Dendritic cell treated with granulocyte-macrophage colony-stimulating factor and Interleukin-4, amounts not matched to agents 40 ng/mL and 50 ng/mL, for 4 days (primary cell): Measurements from ENCODE around the gene CSGALNACT2.
A peak's percentile ranks its signal among the peaks of the same experiment; 100 is the strongest.

Experiments
- H3K27ac Mint-ChIP-seq: one replicate; pipeline ENCODE4 v1.8.0; 2022; ENCODE audit warnings: mild to moderate bottlenecking, mixed read lengths
- H3K27me3 Mint-ChIP-seq: one replicate; pipeline ENCODE4 v1.8.0; 2022; ENCODE audit warnings: mild to moderate bottlenecking, mixed read lengths
- H3K36me3 Mint-ChIP-seq: one replicate; pipeline ENCODE4 v1.8.0; 2022; ENCODE audit warnings: low read depth, mixed read lengths
- H3K4me1 Mint-ChIP-seq: one replicate; pipeline ENCODE4 v1.8.0; 2022; ENCODE audit warnings: low read depth, mixed read lengths
- H3K4me3 Mint-ChIP-seq: one replicate; pipeline ENCODE4 v1.8.0; 2022; ENCODE audit warnings: mild to moderate bottlenecking, moderate library complexity, mixed read lengths
- H3K9me3 Mint-ChIP-seq: one replicate; pipeline ENCODE4 v1.8.0; 2022; ENCODE audit warnings: mixed read lengths
- intact Hi-C: fragments of 100-400 bp; cut with micrococcal nuclease; formaldehyde crosslinking; loops from one replicate; pipeline ENCODE4 v1.15.0; 2022

The CSGALNACT2 gene

DNA sequence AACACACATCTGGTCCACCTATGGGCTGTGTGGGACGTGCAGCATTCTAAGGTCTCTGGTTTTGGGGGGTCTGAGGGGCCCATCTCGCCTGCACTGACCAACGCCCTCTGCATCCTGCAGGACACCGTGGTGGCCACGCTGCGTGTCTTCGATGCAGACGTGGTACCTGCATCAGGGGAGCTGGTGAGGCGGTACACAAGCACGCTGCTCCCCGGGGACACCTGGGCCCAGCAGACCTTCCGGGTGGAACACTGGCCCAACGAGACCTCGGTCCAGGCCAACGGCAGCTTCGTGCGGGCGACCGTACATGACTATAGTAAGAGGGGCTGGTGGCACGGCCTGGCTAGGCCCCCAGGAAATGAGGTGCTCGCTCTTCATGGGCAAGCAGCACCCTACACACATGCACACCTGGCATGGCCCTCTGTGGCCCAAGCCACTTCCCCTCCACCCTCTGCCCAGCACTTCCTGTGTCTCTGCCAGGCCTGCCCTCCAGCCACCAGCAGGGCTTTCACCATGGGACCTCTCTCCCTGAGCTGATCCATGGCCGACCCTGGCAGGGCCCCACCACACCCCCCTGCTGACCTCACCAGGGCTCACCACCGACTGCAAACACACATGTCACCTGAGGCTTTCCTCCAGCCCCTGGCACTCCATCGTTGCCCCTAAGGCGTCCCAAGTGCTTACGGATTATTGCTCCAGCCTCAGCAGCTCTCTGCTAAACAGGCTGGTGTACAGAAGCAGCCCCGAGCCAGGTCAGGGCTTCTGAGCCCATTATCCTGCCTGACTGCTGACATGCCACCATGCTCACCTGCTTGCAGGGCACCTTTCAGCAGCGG is 31.8 kb upstream of the CSGALNACT2 start:
- peaks cover 53% of the 10 kb centered on the region for H3K4me1 Mint-ChIP-seq
- H3K4me3 Mint-ChIP-seq = no peak overlapping the region
- H3K27ac Mint-ChIP-seq = peak overlapping the region; percentile 75
- peaks cover 37% of the 10 kb centered on the region for H3K27me3 Mint-ChIP-seq
- no peaks in the 10 kb centered on the region for H3K9me3 Mint-ChIP-seq
- no peaks in the 10 kb centered on the region for H3K36me3 Mint-ChIP-seq
- intact Hi-C loops = no loop called here

DNA sequence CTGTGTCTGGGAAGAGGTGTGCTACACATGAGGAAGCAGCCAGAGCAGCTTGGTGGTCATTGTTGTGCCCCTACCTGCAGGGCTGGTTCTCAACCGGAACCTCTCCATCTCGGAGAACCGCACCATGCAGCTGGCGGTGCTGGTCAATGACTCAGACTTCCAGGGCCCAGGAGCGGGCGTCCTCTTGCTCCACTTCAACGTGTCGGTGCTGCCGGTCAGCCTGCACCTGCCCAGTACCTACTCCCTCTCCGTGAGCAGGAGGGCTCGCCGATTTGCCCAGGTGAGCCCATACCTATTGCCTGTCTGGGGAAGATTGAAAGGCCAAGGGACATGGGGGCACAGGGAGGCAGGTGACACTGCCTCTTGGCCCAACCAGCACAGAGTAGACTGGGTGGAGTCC is 29.3 kb upstream of the CSGALNACT2 start:
- Mint-ChIP-seq H3K9me3 (no peaks in the 10 kb centered on the region), H3K27ac (no peak overlapping the region), H3K36me3 (no peaks in the 10 kb centered on the region), H3K4me1 (peaks cover 53% of the 10 kb centered on the region), H3K4me3 (no peak overlapping the region), H3K27me3 (peaks cover 19% of the 10 kb centered on the region)
- intact Hi-C loops = no loop called here

DNA sequence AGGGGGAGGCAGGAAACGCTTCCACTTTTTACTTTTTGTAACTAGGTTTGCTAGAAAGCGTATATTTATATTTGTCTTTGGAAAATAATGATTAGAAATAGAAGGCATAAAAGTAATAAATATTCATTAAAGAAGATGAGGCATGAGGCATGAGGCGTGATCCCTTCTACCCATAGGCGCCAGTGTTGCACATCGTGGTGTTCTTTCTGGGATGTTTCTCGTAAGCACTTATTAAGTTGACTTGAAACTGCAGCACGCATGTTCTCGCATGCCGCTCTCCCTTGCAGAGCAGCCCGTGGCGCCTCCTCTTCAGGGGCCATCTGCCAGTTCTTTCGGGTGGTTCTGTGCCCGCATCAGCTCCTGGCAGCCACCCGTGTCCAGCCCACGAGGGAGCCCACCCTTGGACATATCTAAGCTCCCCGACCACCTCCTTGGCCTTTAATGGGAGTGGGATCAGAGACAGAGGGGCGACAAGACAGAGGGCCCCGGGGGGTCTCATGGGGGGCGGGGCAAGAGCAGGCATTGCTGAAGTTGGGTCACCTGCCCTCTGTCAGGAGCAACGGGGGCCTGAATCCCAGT is 28.5 kb upstream of the CSGALNACT2 start:
- H3K4me3 Mint-ChIP-seq = no peak overlapping the region
- peaks cover 53% of the 10 kb centered on the region for H3K4me1 Mint-ChIP-seq
- intact Hi-C loops = no loop called here
- peak overlapping the region; percentile 84 for H3K27ac Mint-ChIP-seq
- H3K36me3 Mint-ChIP-seq = no peaks in the 10 kb centered on the region
- H3K9me3 Mint-ChIP-seq = no peaks in the 10 kb centered on the region
- H3K27me3 Mint-ChIP-seq = peaks cover 11% of the 10 kb centered on the region

DNA sequence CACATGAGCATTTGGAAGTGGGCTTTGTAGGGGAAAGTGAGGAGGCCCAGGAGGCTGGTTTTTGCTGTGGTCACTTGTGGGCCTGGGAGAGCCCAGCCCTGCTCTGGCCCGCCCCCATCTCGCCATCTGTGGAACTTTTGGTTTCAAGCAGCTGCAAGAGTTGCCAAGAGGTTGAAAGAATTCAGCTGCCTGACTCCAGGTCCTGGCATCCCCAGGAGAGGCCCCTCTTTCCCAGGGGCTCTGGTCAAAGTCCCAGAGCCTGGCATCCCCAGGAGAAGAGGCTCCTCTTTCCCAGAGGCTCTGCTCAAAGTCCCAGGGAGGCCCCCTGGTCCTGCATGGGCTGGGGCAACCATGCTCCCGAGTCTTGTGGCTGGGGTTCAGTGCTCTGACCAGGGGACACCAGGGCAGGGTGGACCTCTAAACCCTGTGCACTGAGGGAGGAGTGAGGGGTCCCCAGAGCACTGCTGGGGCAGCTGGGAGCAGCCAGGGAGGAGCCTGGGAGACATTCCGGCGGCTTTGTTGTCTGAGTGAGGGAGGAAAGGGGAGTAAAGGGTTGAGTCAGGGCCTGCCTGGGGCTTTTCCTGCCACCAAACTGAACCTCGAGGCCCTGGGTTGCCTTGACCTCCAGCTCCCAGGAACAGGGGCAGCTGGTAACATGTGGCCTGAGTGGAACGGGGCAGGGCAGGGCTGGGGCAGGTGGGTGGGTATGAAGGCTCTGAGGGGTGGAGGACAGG is 27.7 kb upstream of the CSGALNACT2 start:
- peak overlapping the region; percentile 84 for H3K27ac Mint-ChIP-seq
- H3K36me3 Mint-ChIP-seq = no peaks in the 10 kb centered on the region
- intact Hi-C loops = no loop called here
- H3K9me3 Mint-ChIP-seq = no peaks in the 10 kb centered on the region
- H3K27me3 Mint-ChIP-seq = peaks cover 5% of the 10 kb centered on the region
- H3K4me1 Mint-ChIP-seq = peaks cover 53% of the 10 kb centered on the region
- H3K4me3 Mint-ChIP-seq = no peak overlapping the region

DNA sequence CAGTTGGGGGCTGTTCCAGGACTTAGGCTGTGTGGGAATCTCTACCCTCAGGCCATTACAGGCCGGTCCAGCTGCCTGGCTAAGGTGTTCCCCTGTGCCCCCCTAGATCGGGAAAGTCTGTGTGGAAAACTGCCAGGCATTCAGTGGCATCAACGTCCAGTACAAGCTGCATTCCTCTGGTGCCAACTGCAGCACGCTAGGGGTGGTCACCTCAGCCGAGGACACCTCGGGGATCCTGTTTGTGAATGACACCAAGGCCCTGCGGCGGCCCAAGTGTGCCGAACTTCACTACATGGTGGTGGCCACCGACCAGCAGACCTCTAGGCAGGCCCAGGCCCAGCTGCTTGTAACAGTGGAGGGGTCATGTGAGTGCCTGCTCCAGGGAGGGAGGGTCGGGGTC is 27.1 kb upstream of the CSGALNACT2 start:
- H3K4me3 Mint-ChIP-seq = no peak overlapping the region
- intact Hi-C loops = no loop called here
- no peaks in the 10 kb centered on the region for H3K9me3 Mint-ChIP-seq
- no peaks in the 10 kb centered on the region for H3K36me3 Mint-ChIP-seq
- H3K27me3 Mint-ChIP-seq = peaks cover 5% of the 10 kb centered on the region
- peaks cover 52% of the 10 kb centered on the region for H3K4me1 Mint-ChIP-seq
- H3K27ac Mint-ChIP-seq = peak overlapping the region; percentile 84

DNA sequence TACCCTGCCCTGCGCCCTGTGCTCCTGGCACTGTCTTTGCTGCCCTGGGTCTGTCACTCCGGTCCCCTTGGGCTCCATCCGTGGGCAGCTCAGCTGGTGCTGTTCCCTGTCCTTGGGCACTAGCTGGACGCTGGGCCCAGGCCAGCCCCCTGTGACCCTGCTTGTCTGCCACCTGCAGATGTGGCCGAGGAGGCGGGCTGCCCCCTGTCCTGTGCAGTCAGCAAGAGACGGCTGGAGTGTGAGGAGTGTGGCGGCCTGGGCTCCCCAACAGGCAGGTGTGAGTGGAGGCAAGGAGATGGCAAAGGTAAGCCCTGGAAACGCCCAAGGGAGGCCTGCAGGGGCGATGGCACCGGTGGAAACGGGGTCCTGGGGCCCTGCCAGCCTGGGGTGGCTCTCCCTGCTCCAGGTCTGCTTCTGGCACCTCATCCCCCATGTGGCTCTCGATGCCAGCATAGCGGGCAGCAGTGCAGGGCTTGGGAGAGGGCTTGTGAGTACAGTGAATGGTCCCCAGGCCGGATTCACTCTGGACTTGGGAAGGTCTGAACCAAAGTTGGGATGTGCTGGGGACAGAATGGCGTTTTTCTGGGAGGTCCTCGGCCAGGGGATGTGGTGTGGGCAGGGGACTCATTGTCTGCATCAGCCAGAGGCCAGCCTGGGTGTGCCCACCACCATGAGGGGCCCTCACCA is 26.2 kb upstream of the CSGALNACT2 start:
- Mint-ChIP-seq H3K27ac (no peak overlapping the region), H3K27me3 (peaks cover 5% of the 10 kb centered on the region), H3K4me1 (peaks cover 44% of the 10 kb centered on the region), H3K4me3 (no peak overlapping the region), H3K9me3 (no peaks in the 10 kb centered on the region), H3K36me3 (no peaks in the 10 kb centered on the region)
- intact Hi-C loops = no loop called here

DNA sequence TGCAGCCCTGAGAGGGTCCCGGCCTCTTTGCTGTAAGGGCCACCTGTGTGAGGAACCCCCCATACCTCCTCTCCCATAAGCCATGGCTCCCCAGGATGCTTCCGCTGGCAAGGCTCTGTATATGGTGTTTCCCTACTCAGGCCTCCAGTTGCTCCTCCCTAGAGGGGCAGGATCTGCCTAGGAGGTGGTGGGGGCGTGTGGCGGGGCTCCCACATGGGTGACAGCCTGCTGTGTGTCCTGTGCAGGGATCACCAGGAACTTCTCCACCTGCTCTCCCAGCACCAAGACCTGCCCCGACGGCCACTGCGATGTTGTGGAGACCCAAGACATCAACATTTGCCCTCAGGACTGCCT is 25.7 kb upstream of the CSGALNACT2 start:
- no peak overlapping the region for H3K4me3 Mint-ChIP-seq
- peak overlapping the region; percentile 16 for H3K27ac Mint-ChIP-seq

DNA sequence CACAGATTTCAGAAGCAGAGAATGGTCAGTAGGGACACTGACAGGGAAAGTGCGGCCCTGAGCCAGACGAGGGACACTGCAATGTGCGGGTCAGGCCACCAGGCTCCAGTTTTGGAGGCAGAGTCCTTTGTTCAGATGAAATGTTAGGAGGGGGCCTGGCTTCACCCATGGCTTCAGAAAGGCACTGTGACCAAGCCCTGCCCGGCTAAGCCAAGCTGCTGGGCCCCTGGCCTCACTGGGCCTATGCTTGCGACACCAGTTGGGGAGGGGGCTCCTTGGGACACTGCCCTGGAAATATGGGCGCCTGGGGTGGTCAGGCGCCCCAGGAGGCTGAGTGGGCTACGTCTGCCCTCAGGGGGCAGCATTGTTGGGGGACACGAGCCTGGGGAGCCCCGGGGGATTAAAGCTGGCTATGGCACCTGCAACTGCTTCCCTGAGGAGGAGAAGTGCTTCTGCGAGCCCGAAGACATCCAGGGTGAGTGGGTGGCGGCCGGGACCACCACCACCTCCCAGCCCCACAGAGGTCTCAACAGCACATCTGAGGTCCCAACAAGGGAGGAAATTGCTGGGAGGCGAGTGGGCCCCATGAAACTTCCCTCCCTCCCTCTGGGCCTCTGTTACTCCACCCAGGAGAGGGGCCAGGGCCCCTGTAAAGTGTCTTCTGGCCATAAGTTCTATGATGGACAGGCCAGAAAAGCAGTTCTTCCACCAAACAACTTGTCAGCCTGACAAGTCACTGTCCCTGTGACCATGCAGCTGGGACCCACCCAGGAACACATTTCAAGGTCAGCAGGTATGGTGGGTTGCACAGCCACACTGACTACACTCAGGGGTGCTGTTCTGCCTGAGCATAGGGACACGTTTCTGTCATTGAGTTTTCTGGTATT is 24.8 kb upstream of the CSGALNACT2 start:
- Mint-ChIP-seq H3K4me1 (peaks cover 49% of the 10 kb centered on the region), H3K9me3 (no peaks in the 10 kb centered on the region), H3K27me3 (peaks cover 5% of the 10 kb centered on the region), H3K4me3 (no peak overlapping the region), H3K27ac (peak overlapping the region; percentile 16), H3K36me3 (no peaks in the 10 kb centered on the region)
- intact Hi-C loops = no loop called here

More for the DNA sequence above, 25.7 kb upstream of the CSGALNACT2 start:
- intact Hi-C loops = no loop called here
- Mint-ChIP-seq H3K4me1 (peaks cover 42% of the 10 kb centered on the region), H3K36me3 (no peaks in the 10 kb centered on the region), H3K27me3 (peaks cover 5% of the 10 kb centered on the region), H3K9me3 (no peaks in the 10 kb centered on the region)

DNA sequence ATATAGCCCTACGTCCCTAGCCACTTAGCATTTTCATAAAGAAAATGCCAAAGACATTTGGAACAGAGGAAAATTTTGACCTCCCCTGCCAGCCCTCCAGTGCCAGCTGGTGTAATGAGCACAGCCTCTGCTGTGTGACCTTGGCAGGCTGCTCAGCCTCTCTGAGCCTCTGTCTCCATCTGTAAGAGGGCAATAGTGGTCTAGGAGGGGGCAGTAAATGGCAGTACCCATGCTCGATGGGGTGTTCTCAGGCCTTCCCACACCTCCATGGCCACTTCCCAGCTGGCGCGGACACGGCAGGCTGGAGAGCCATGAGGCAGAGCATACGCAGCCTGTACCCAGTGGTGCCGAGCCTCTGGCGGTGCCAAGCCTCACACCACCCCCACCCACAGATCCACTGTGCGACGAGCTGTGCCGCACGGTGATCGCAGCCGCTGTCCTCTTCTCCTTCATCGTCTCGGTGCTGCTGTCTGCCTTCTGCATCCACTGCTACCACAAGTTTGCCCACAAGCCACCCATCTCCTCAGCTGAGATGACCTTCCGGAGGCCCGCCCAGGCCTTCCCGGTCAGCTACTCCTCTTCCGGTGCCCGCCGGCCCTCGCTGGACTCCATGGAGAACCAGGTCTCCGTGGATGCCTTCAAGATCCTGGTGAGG is 24.0 kb upstream of the CSGALNACT2 start:
- peaks cover 49% of the 10 kb centered on the region for H3K4me1 Mint-ChIP-seq
- H3K27me3 Mint-ChIP-seq = peaks cover 7% of the 10 kb centered on the region
- H3K9me3 Mint-ChIP-seq = no peaks in the 10 kb centered on the region
- H3K27ac Mint-ChIP-seq = peak overlapping the region; percentile 0
- H3K4me3 Mint-ChIP-seq = no peak overlapping the region
- intact Hi-C loops = no loop called here
- no peaks in the 10 kb centered on the region for H3K36me3 Mint-ChIP-seq

DNA sequence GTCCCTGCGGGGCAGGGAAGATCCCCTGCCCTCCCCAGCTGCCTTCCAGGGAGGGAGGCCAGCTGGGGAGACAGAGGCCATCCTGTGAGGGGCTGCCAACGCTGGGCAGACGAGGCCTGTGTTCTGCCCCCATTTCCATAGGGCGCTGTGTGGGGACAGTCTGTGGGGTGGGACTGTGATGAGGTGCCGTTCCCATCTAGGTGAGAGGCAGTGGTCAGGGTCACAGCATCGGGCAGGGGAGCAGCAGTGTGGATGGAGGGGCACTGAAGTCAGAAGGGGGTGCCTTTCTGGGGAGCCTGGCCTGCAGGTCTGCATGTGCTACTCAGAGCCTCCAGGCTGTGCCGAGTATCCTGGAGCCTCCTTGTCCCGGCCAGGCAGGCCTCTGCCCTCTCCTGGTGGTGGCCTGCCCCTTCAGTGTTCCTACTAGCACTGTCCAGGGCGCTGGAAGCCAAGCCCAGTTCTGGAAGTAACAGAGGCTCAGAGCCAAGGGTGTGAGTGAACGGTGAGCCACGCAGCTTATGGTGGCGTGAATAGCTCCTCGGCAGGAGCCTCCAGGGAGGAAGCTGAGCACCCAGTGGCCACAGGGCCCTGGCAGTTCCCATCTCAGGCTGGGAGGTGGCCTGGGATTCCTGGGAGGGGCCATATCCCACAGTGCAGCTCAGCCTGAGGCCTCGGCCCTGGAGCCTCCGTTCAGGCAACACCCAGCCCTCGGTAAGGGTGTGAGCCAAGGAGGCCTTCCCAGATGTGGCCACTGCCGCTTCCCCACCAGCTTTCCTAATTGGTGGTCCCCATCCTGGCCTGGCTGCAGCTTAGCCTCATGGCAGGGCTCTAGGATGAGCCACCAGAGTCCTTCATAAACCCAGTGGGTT is 23.3 kb upstream of the CSGALNACT2 start:
- H3K27me3 Mint-ChIP-seq = peaks cover 7% of the 10 kb centered on the region
- intact Hi-C loops = no loop called here
- H3K27ac Mint-ChIP-seq = peak overlapping the region; percentile 0
- H3K4me3 Mint-ChIP-seq = no peak overlapping the region
- no peaks in the 10 kb centered on the region for H3K36me3 Mint-ChIP-seq
- peaks cover 49% of the 10 kb centered on the region for H3K4me1 Mint-ChIP-seq
- no peaks in the 10 kb centered on the region for H3K9me3 Mint-ChIP-seq

DNA sequence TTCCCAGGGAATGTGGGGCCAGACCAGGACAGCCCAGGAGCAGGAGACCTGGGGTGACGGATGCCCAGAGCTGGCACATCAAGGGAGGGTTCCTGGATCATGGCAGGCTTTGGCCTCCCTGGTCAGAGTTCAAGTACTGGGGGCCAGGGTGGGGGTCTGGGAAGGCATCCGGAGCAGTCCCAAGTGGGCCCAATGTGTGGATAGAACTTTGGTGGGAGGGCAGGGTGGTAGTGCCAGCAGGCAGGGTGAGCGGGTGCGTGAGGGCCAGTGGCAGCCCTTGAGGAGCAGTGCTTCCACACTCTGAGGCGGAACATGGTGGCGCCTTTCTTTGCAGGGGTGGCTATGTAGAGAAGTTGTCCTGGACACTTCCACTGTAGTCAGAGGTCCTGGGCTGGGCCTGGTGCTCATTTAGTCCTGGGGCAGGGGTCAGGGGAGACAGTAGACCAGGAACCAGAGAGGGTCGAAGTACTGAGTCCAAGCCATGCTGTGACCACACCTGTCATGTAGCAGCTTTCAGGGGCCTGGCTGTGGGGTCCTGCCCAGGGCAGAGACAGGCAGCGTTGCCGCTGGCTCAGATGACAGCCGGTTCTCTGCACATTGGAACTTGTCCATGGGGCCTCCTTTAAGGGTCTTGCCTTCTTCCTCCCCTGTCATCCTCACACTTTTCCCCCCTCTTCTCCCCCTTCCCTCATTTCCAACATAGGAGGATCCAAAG is 22.2 kb upstream of the CSGALNACT2 start:
- no peaks in the 10 kb centered on the region for H3K9me3 Mint-ChIP-seq
- intact Hi-C loops = no loop called here
- peak overlapping the region; percentile 35 for H3K27ac Mint-ChIP-seq
- peaks cover 50% of the 10 kb centered on the region for H3K4me1 Mint-ChIP-seq
- no peaks in the 10 kb centered on the region for H3K36me3 Mint-ChIP-seq
- H3K4me3 Mint-ChIP-seq = no peak overlapping the region
- peaks cover 5% of the 10 kb centered on the region for H3K27me3 Mint-ChIP-seq

DNA sequence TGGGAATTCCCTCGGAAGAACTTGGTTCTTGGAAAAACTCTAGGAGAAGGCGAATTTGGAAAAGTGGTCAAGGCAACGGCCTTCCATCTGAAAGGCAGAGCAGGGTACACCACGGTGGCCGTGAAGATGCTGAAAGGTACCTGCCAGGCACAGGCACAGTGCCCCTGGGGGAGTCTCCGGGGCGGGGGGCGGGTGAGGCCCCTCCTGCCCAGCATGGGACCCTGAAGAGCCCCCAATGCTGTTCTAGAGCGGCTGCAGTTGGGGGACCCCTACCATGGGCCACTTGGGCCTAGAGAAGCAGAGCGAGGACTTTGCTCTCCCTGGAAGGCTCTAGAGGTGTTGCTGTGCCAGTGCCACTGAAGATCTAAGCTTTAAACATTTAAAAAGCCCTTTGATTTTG is 21.6 kb upstream of the CSGALNACT2 start:
- H3K4me1 Mint-ChIP-seq = peaks cover 56% of the 10 kb centered on the region
- intact Hi-C loops = no loop called here
- H3K27me3 Mint-ChIP-seq = peaks cover 5% of the 10 kb centered on the region
- H3K27ac Mint-ChIP-seq = peak overlapping the region; percentile 35
- H3K36me3 Mint-ChIP-seq = no peaks in the 10 kb centered on the region
- no peaks in the 10 kb centered on the region for H3K9me3 Mint-ChIP-seq
- H3K4me3 Mint-ChIP-seq = no peak overlapping the region
